HG03469 (cell line): Measurements from ENCODE around the gene HSD17B3.
"Not testable (repeated sequence)": the region's sequence is repeated elsewhere in the genome, so short reads cannot be mapped to it uniquely, and the experiment has no call there.

Experiments used
- ATAC-seq: cut with Tn5 transposase; IDR thresholded peaks from one replicate; pipeline ENCODE4 v1.9.1; 2021; ENCODE audit warnings: mild to moderate bottlenecking, moderate library complexity, moderate number of reproducible peaks; ENCODE audit not compliant: unreplicated experiment

Gene HSD17B3

GRCh38 chr9:96309850-96310249 lies 7.9 kb upstream of the HSD17B3 start:
- ATAC-seq, result no peak

GRCh38 chr9:96306958-96307357 lies 5.0 kb upstream of the HSD17B3 start:
- ATAC-seq, result not testable (repeated sequence)

GRCh38 chr9:96305171-96305570 lies 3.2 kb upstream of the HSD17B3 start:
- ATAC-seq, result no peak

GRCh38 chr9:96304230-96304629 lies 2.3 kb upstream of the HSD17B3 start:
- ATAC-seq, result no peak

GRCh38 chr9:96299823-96300222 lies 2.2 kb downstream of the HSD17B3 start:
- ATAC-seq, result no peak

GRCh38 chr9:96294159-96294545 lies 7.8 kb downstream of the HSD17B3 start:
- ATAC-seq, result no peak

- ATAC-seq, result no peak
These were observed 8.3 kb downstream of the HSD17B3 start for GRCh38 chr9:96293498-96294158.

- no peak for ATAC-seq
These were observed 12.6 kb downstream of the HSD17B3 start for GRCh38 chr9:96289392-96289791.

GRCh38 chr9:96281641-96282040 lies 20.3 kb downstream of the HSD17B3 start:
- no peak for ATAC-seq

- ATAC-seq, result no peak
These were observed 22.0 kb downstream of the HSD17B3 start for GRCh38 chr9:96279932-96280331.

GRCh38 chr9:96274939-96275338 lies 27.0 kb downstream of the HSD17B3 start:
- no peak for ATAC-seq

GRCh38 chr9:96270236-96270744 lies 31.7 kb downstream of the HSD17B3 start:
- ATAC-seq, result no peak

GRCh38 chr9:96258967-96259366 lies 43.0 kb downstream of the HSD17B3 start:
- ATAC-seq, result no peak

- ATAC-seq, result no peak
These were observed 45.2 kb downstream of the HSD17B3 start for GRCh38 chr9:96256800-96257199.

GRCh38 chr9:96255698-96256097 lies 46.3 kb downstream of the HSD17B3 start:
- no peak for ATAC-seq

GRCh38 chr9:96253059-96253696 lies 48.8 kb downstream of the HSD17B3 start:
- no peak for ATAC-seq

- no peak for ATAC-seq
These were observed 50.5 kb downstream of the HSD17B3 start for GRCh38 chr9:96251451-96251850.

- ATAC-seq, result no peak
These were observed 52.2 kb downstream of the HSD17B3 start for GRCh38 chr9:96249746-96250145.

- no peak for ATAC-seq
These were observed 55.7 kb downstream of the HSD17B3 start for GRCh38 chr9:96246267-96246671.

- no peak for ATAC-seq
These were observed 56.6 kb downstream of the HSD17B3 start for GRCh38 chr9:96245399-96245798.

GRCh38 chr9:96243778-96244177 lies 58.2 kb downstream of the HSD17B3 start:
- no peak for ATAC-seq

GRCh38 chr9:96242811-96243210 lies 59.2 kb downstream of the HSD17B3 start:
- no peak for ATAC-seq
